Measurements from ENCODE around the gene NFIC.
"Not testable (repeated sequence)": the region's sequence is repeated elsewhere in the genome, so short reads cannot be mapped to it uniquely, and the experiment has no call there.

The NFIC gene

DNA sequence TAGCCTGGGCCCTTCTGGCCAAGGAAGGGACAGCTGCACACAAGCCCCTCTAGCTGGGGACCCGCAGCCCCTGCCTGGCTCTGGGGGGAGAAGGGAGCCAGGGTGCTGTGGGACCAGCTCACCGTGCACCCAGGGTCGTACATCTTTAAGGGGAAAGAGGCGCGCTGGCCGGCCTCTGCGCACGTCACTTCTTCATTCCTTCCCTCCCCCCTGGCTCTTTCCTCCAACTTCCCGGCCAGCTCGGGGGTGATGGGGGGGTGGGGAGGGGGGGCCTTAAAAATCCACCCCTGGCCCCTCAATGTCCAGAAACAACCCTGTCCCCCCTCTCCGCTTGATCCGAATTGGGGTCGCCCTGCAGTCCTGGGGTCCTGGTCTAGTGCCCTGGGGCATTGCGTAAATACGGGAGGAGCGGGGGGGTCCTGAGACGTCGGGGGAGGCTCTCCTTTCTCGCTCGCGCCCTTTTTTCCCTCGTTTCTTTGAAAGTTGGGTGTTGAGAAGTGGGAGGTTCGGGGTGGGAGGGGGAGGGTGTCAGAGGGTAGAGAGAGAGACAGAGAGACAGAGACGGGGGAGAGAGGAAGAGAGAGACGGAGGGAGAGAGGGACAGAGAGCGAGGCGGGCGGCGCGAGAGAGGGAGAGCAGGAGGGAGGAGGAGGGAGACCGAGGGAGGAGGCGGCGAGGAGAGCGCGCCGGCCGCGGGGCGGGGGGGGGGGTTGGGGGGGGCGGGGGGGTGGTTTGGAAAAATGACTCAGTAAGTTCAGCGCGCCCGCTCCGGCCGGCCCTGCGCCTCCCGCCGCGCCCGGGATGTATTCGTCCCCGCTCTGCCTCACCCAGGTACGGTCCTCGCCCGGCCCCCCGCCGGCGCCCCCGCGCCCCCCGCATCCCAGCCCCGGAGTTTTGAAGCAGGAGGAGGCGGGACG lies at the start of gene NFIC:
TSS of gene NFIC (plus strand) at position 748 of the 917 bp plus-strand sequence. CDS start at position 802, 54 bp downstream.
- no peak for FAIRE-seq
- DNase-seq (ENCODE audit: insufficient read length, low spot score): peak; percentile 57

DNA sequence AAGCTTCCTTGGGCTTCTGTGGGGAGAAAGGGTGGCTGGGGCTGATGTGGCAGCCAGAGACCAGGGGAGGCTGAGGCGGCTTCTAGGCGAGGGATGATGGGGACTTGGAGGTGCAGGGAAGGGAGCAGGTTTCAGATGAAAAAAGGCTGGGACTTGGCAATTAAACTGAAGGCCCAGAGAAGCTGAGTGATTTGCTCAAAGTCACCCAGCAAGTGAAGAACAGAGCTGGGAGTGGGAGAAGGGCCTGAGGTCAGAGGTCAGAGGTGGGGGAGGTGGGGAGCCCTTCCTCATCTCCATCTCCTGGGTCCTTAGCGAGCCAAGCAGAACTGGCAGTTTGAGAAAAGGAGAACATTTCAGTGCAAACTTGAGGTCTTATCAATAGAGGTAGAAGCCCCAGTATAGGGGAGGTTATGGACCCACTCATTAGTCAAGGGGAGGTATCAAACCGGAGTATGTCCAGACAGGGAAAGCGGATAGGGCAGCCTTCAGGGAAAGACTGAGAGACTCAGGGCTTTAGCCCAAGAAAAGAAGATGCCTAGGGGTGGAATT lies 49.6 kb upstream of the NFIC start:
- FAIRE-seq: no peak
- no peak for DNase-seq (ENCODE audit: insufficient read length, low spot score)

DNA sequence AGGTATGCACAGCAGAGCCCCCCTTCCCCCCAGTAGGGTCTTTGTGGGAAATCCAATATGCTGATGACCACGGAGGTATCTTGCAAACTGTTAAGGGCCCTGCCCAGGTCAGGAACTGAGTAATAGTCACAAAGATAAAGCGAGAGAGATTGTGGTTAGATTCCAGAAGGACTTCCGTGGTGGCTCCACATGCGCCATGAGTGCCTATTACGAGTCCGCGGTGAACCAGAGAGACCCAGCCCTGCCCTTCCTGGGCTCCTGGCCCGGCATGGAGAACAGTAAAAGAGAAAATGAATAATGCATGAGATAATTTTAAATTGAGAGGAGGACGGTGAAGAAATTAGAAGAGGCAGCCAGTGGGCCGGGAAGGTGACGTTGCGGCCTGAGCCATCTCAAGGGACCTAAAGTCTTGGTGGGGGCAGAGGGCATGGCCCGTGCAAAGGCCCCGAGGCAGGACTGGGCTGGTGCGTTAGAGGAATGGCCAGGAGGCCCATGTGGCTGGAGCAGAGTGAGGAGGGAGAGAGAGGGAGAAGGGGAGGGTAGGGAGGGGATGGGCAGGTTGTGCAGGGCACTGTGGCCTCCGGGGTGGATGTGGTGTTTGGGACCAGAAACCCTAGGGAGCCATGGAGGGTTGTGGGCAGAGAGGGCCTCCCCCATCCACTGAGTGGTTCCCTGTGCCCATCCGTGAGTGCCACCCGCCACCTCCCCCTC lies 46.6 kb upstream of the NFIC start:
- DNase-seq (ENCODE audit: insufficient read length, low spot score): no peak
- no peak for FAIRE-seq

DNA sequence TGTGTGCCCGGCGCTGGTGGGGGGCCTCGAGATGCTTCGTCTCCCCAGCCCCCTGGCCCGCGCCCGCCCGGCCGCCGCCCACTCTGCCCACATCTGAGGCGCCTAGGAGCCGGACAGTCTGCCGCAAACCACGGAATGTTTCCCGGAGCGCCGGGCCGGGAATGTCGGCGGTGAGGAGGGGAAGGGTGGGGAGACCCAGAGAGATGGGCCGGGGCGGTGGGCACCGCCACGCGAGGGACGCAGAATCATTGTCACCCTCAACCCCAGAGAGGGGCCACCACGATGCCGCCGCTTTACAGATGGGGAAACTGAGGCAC lies 46.1 kb upstream of the NFIC start:
- no peak for DNase-seq (ENCODE audit: insufficient read length, low spot score)
- no peak for FAIRE-seq

DNA sequence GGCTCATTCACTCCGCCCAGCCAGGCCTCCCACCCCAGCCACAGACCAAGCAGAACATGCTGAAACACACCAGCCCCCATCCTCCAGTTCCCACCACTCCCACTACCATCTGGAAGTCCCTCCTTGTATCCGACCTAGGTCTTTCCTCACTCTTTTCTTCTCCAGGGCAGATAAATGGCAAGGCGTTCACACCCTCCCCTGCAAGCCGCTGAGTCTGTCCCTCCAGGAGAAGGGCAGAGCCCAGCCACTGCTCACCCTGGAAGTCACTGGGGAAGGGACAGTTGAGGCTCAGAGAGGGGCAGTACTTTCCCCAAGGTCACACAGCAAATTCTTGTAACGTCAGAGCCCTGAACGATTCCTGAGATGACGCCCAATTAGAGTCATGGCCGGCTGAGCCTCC lies 45.5 kb upstream of the NFIC start:
- FAIRE-seq (no peak), DNase-seq (ENCODE audit: insufficient read length, low spot score) (no peak)

DNA sequence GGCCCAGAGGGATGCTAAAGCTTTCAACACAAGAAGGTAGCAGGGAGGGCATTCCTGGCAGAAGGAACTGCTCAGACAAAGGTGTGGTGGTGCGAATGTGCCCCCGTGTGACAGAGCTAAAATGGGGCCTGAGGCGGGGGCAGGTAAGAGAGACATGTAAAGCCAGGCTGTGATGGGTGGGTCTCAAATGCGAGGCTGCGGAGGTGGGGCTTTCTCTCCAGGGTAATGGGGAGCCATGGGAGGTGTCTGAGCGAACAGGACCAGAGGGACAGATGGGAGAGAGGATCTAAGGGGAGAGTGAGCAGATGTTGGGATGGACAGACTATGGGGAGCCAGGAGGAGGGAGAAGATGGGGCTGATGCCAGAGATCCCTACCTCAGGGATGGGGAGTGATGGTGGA lies 44.7 kb upstream of the NFIC start:
- FAIRE-seq: no peak

DNA sequence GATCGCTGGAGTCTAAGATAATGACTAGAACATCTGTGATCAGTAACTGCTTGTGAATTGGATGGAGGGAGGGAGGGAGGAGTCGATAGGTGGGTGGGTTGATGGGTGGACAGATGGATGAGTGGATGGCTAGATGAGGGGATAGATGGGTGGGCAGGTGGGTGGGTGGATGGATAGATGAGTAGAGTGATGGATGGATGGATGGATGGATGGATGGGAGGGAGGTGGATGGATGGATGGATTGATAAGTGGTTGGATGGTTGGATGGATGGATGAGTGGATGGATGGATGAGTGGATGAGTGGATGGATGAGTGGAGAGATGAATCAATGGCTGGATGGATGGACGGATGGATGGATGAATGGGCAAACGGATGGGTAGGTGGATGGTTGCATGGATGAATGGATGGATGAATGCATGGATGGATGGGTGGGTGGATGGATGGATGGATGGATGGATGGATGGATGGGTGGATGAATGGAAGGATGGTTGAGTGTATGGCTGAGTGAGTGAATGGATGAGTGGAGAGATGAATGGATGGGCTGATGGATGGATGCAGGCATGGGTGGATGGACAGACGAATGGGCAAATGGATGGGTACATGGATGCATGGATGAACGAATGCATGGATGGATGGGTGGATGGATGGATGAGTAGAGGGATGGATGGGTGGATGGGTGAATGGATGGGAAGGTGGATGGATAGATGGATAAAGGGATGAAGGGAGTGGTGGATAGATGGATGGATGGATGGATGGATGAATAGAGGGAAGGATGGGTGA lies 44.0 kb upstream of the NFIC start:
- no peak for FAIRE-seq
- no peak for DNase-seq (ENCODE audit: insufficient read length, low spot score)

More for the DNA sequence above, 44.7 kb upstream of the NFIC start:
- DNase-seq (ENCODE audit: insufficient read length, low spot score): no peak

DNA sequence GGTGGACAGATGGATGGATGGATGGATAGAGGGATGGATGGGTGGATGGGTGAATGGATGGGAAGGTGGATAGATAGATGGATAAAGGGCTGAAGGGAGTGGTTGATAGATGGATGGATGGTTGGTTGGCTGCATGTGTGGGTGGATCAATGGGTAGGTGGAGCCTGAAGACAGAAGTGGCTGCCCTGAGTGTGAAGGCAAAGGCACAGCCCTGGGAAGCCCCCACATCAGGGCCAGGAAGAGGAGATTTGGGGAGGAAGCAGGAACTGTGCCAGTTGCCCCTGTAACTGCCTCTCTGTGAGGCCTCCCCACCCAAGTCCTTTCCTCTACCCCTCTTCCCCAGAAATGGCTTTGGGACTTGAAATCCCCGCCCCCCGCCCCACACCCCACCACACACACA lies 43.4 kb upstream of the NFIC start:
- DNase-seq (ENCODE audit: insufficient read length, low spot score): no peak
- FAIRE-seq: no peak

DNA sequence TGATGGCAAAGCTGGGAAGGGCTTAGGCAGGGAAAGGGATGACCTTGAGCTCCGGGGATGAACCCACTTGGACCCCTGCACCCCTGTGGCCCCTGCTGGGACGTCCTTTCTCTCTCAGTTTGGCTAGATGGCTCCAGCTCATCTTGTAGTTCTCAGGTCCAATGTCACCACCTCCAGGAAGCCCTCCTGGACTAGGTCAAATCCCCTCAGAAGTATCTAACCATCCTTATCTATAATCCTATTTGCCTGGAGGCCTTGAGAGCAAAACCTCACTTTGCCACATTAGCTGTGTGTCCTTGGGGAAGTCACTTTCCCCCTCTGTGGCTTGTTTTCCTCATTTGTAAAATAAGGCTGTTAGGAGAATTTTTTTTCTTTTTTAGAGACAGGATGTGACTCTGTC lies 42.7 kb upstream of the NFIC start:
- no peak for FAIRE-seq
- no peak for DNase-seq (ENCODE audit: insufficient read length, low spot score)

DNA sequence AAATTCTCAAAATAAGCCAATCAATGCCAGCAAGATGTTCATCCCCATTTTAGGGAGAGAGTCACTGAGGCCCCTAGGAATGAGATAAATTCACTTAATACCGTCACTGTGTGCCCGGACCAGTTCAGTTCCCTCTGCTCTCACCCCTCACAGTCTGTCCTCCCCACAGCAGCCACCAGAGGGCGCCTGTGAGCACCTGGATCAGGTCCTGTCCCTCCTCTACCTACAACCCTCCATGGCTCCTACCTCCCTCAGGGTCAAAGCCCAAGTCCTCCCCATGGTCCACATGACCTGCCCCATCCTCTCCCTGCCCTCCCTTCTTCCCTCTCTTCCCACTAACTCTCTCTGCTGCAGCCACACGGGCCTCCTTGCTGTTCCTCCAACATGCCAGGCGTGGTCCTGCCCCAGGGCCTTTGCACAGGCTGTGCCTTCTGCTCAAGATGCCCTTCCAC lies 42.0 kb upstream of the NFIC start:
- FAIRE-seq (no peak), DNase-seq (ENCODE audit: insufficient read length, low spot score) (no peak)

DNA sequence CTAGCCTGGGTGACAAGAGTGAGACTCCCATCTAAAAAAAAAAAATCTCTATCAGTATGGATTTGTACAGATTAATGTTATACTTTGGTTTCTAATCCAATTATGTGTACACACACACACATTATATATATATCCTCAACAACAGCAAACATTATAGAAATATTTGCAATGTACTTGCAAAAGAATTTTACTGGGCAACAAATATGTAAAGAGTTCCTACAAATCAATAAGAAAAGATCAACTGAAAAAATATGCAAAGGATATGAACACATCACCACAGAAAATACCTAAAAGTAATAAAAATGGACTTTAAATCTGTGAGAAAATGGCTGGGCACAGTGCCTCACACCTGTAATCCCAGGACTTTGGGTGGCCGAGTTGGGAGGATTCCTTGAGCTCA lies 40.9 kb upstream of the NFIC start:
- DNase-seq (ENCODE audit: insufficient read length, low spot score): no peak
- FAIRE-seq: no peak

DNA sequence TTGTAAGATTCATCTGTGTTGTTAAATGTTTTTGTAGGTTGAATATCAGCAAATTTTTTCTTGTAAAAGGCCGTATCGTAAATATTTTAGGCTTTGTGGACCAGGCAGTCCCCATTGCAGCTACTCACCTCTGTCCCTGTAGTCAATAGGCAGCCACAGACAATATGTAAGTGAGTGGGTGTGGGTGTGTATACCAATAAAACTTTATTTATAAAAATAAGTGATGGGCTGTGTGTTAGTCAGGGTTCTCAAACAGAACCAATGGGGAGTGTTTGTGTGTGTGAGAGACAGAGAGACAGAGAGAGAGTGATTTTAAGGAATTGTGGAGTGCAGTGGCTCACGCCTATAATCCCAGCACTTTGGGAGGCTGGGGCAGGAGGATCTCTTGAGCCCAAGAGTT lies 37.6 kb upstream of the NFIC start:
- DNase-seq (ENCODE audit: insufficient read length, low spot score) (no peak), FAIRE-seq (no peak)

DNA sequence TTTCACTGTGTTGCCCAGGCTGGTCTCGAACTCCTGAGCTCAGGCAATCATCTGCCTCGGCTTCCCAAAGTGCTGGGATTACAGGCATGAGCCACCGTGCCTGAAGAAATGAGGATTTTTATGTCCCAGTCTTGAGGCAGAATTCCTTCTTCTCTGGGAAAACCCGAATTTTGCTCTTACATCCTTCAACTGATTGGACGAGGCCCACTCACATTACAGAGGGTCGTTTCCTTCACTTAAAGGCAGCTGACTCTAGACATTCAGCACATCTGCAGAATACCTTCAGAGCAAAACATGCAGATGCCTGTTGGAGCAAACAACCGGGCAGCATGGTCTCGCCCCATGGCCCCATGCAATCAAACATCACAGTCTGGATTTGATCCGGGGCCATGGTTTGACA lies 36.3 kb upstream of the NFIC start:
- FAIRE-seq (no peak), DNase-seq (ENCODE audit: insufficient read length, low spot score) (no peak)

DNA sequence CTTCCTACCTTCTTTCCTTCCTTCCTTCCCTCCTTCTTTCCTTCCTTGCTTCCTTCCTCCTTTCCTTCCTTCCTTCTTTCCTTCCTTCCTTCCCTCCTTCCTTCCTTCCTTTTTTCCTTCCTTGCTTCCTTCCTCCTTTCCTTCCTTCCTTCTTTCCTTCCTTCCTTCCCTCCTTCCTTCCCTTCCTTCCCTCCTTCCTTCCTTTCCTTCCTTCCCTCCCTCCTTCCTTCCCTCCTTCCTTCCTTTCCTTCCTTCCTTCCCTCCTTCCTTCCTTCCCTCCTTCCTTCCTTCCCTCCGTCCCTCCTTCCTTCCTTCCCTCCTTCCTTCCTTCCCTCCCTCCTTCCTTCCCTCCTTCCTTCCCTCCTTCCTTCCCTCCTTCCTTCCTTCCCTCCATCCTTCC lies 34.2 kb upstream of the NFIC start:
- not testable (repeated sequence) for FAIRE-seq; DNase-seq (ENCODE audit: insufficient read length, low spot score)

DNA sequence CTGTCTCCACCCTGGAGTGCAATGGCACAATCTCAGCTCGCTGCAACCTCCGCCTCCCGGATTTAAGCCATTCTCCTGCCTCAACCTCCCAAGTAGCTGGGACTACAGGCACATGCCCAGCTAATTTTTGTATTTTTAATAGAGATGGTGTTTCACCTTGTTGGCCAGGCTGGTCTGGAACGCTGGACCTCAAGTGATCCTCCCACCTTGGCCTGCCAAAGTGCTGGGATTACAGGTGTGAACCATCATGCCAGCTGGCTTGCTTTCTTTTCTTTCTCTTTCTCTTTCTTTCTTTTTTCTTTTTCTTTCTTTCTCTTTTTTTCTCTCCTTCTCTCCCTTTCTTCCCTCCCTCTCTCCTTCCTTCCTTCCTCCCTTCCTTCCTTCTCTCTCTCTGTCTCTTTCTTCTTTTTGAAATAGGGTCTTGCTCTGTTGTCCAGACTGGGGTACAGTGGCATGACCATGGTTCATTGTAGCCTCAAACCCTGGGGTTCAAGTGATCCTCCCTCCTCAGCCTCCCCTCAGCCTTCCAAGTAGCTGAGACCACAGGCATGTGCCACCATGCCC lies 33.3 kb upstream of the NFIC start:
- FAIRE-seq: no peak
- no peak for DNase-seq (ENCODE audit: insufficient read length, low spot score)

DNA sequence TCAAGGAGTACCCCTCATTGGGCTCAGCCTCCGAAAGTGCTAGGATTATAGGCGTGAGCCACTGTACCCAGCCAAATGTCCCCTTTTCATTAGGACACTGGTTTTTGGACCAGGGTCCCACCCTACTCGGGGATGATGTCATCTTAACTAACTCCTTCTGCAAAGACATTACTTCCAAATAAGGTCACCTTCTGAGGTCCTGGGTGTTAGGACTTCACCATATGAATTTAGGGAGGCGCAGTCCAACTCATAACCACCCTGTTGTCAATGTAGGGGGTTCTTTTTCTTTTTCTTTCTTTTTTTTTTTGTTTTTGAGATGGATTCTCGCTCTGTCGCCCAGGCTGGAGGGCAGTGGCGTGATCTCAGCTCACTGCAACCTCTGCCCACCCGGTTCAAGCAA lies 32.7 kb upstream of the NFIC start:
- no peak for DNase-seq (ENCODE audit: insufficient read length, low spot score)
- no peak for FAIRE-seq

DNA sequence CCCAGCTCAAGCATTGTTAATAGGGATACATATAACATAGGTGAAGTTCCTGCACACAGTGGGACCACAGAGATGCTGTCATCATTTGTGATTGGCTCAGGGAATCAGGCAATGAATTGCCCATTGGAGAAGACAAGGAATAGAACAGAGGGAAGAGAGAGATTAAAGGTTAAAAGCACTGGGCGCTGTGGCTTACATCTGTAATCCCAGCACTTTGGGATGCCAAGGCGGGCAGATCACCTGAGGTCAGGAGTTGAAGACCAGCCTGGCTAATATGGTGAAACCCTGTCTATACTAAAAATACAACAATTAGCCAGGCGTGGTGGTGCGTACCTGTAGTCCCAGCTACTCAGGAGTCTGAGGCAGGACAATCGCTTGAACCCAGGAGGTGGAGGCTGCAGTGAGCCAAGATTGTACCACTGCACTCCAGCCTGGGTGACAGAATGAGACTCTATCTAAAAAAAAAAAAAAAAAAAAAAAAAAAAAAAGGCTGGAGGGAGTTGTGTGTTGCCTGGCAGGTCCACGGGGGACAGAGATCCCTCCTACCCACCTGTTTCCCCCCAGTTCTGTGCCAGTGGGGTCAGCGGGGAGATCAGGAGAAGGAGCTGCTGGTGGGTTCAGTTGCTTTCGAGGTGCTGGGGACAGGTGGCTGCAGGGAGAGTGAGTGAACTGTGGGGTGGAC lies 31.5 kb upstream of the NFIC start:
- not testable (repeated sequence) for FAIRE-seq; DNase-seq (ENCODE audit: insufficient read length, low spot score)

DNA sequence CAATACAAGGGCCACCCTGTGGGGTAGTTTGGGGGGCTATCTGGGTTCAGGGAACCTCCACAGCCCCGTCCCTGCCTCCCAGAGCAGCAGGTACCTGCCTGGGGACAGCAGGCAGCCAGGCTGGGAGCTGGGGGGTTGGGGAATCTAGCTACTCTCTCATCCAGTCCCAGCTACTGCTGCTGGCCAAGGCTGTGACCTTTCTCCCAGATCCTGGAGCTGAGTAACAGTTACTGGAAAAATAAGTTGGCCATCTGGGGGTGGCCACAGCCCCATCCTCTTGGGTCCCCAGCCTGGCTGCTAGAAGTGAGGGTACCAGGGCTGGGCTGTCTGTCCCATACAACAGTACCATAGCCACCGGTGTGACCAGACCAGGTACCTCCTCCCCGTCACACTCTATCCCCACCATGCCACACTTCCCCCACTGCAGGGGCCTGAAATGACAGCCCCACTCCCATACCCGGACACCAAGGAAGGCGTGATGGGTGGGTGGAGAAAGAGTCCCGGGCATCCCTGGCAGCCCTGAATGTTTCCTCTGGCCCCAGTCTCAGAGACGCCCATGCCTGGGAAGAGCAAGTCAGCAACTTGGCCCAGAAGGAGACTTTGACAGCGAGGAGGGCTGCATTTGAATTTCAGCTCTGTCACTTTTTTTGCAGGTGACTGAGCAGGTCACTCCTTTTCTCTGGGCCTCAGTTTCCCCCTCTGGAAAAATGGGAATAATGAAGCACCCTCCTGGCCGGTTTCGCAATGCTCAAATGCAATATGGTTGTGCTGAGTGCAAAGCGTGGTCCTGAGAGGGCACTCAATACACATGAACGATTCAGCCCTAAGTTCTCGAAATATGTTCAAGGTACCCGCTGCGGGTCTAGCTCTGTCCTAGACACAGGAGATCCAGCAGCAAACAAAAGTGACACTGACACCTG lies 30.7 kb upstream of the NFIC start:
- DNase-seq (ENCODE audit: insufficient read length, low spot score) (no peak), FAIRE-seq (no peak)

DNA sequence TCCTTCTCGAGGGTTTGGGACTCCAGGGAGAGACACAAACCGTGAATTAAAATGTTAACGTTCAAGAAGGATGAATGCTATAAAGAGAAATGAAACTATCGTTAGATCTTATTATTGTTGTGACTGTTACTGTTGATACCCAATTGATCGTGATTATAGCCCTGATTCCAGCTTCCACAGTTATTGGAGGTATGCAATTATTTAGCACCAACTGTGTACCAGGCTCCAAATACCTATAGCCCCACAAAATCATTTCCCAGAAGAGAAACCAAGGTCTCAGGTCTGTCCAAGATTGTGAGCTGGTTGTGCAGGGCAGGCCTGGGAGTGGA lies 30.1 kb upstream of the NFIC start:
- FAIRE-seq (no peak), DNase-seq (ENCODE audit: insufficient read length, low spot score) (no peak)

Measured in HTR-8/SVneo (cell line).